ENCODE data around the gene SUGP2.

The SUGP2 gene

GRCh38 chr19:18978616-18979015 lies 54.7 kb downstream of the SUGP2 start:
- DNase-seq (ENCODE audit: insufficient read length, low spot score) (no peak), FAIRE-seq (no peak)

GRCh38 chr19:18975869-18976268 lies 57.4 kb downstream of the SUGP2 start:
- TF ChIP-seq CTCF (IDR thresholded peaks at IDR 0.05; ENCODE audit: insufficient read depth, missing control alignments): no peak
- DNase-seq (ENCODE audit: insufficient read length, low spot score): no peak
- no peak for FAIRE-seq

More at GRCh38 chr19:18978616-18979015, 54.7 kb downstream of the SUGP2 start:
- no peak for TF ChIP-seq CTCF (IDR thresholded peaks at IDR 0.05; ENCODE audit: insufficient read depth, missing control alignments)

GRCh38 chr19:18975011-18975410 lies 58.3 kb downstream of the SUGP2 start:
- TF ChIP-seq CTCF (IDR thresholded peaks at IDR 0.05; ENCODE audit: insufficient read depth, missing control alignments): no peak
- no peak for FAIRE-seq
- DNase-seq (ENCODE audit: insufficient read length, low spot score): no peak

GRCh38 chr19:18972851-18973250 lies 60.5 kb downstream of the SUGP2 start:
- no peak for DNase-seq (ENCODE audit: insufficient read length, low spot score)
- no peak for TF ChIP-seq CTCF (IDR thresholded peaks at IDR 0.05; ENCODE audit: insufficient read depth, missing control alignments)
- no peak for FAIRE-seq

GRCh38 chr19:18972301-18972811 lies 61.0 kb downstream of the SUGP2 start:
- no peak for TF ChIP-seq CTCF (IDR thresholded peaks at IDR 0.05; ENCODE audit: insufficient read depth, missing control alignments)
- DNase-seq (ENCODE audit: insufficient read length, low spot score): no peak
- no peak for FAIRE-seq

- no peak for TF ChIP-seq CTCF (IDR thresholded peaks at IDR 0.05; ENCODE audit: insufficient read depth, missing control alignments)
- DNase-seq (ENCODE audit: insufficient read length, low spot score): no peak
These were observed 63.2 kb downstream of the SUGP2 start for GRCh38 chr19:18969931-18970659.

More at GRCh38 chr19:18969931-18970659, 63.2 kb downstream of the SUGP2 start:
- no peak for FAIRE-seq

Data from D721Med (cell line).